GM23338 (cell line): ENCODE data around the gene CHRM1. TPM values are rescaled to one million over a fixed set of nuclear protein-coding genes. Genes with fewer than 3 reads are reported as not detected.
A peak's percentile ranks its signal among the peaks of the same experiment; 100 is the strongest.

Experiments used
- ATAC-seq: fragments of 200-7000 bp; cut with Tn5 transposase; 3 replicates; pipeline ENCODE4 v1.9.1; 2020
- DNase-seq: peaks from one replicate; pipeline ENCODE4 v3.0.0-alpha.2; 2015; ENCODE audit warnings: low spot score
- H2AFZ ChIP-seq: fragments of 200-600 bp; sonication (generic); 2 replicates; pipeline ENCODE4 v1.8.0; 2016; ENCODE audit warnings: antibody characterized with exemption, mild to moderate bottlenecking, moderate library complexity
- H3F3A ChIP-seq: fragments of 200-600 bp; sonication (generic); replicated peaks from 2 replicates; pipeline ENCODE4 v1.8.0; 2017; ENCODE audit warnings: antibody characterized with exemption, mixed run types, low read depth
- H3K27ac ChIP-seq: fragments of 200-600 bp; sonication (generic); 2 replicates; pipeline ENCODE4 v1.6.1; 2016; ENCODE audit warnings: low read depth
- H3K27me3 ChIP-seq: fragments of 200-600 bp; sonication (generic); 2 replicates; pipeline ENCODE4 v1.8.0; 2016; ENCODE audit warnings: mild to moderate bottlenecking, mixed run types, moderate library complexity; ENCODE audit not compliant: insufficient read depth
- H3K36me3 ChIP-seq: fragments of 200-600 bp; sonication (generic); 2 replicates; pipeline ENCODE4 v1.8.0; 2016; ENCODE audit warnings: mild to moderate bottlenecking; ENCODE audit not compliant: insufficient read depth
- H3K4me1 ChIP-seq: fragments of 200-600 bp; sonication (generic); 2 replicates; pipeline ENCODE4 v1.8.0; 2016; ENCODE audit warnings: mild to moderate bottlenecking, moderate library complexity; ENCODE audit not compliant: insufficient read depth
- H3K4me2 ChIP-seq: fragments of 200-600 bp; sonication (generic); 2 replicates; pipeline ENCODE4 v1.7.1; 2017; ENCODE audit warnings: mixed run types
- H3K4me3 ChIP-seq: fragments of 200-600 bp; sonication (generic); 2 replicates; pipeline ENCODE4 v1.6.1; 2016; ENCODE audit warnings: mixed run types
- H3K79me2 ChIP-seq: fragments of 200-600 bp; sonication (generic); replicated peaks from 2 replicates; pipeline ENCODE4 v1.8.0; 2017; ENCODE audit warnings: mild to moderate bottlenecking; ENCODE audit not compliant: insufficient read depth
- H3K9me2 ChIP-seq: fragments of 200-600 bp; sonication (generic); 2 replicates; pipeline ENCODE4 v1.8.0; 2017; ENCODE audit not compliant: insufficient read depth
- H4K20me1 ChIP-seq: fragments of 200-600 bp; sonication (generic); replicated peaks from 2 replicates; pipeline ENCODE4 v1.8.0; 2017; ENCODE audit warnings: mild to moderate bottlenecking; ENCODE audit not compliant: insufficient read depth
- H3K27ac Mint-ChIP-seq: 2 replicates; pipeline ENCODE4 v1.8.0; 2020; ENCODE audit warnings: inconsistent platforms, mild to moderate bottlenecking, moderate library complexity, mixed read lengths
- H3K27me3 Mint-ChIP-seq: 3 replicates; pipeline ENCODE4 v1.8.0; 2022; ENCODE audit warnings: low read depth, mild to moderate bottlenecking, moderate library complexity, mixed read lengths, inconsistent platforms; ENCODE audit not compliant: insufficient read depth, poor library complexity
- H3K36me3 Mint-ChIP-seq: 3 replicates; pipeline ENCODE4 v1.8.0; 2021; ENCODE audit warnings: low read depth, mild to moderate bottlenecking, inconsistent platforms, moderate library complexity, mixed read lengths
- H3K4me1 Mint-ChIP-seq: 3 replicates; pipeline ENCODE4 v1.8.0; 2020; ENCODE audit warnings: mild to moderate bottlenecking, inconsistent platforms, mixed read lengths
- H3K4me3 Mint-ChIP-seq: 3 replicates; pipeline ENCODE4 v1.8.0; 2021; ENCODE audit warnings: moderate library complexity, mild to moderate bottlenecking, inconsistent platforms, mixed read lengths
- H3K9me3 Mint-ChIP-seq: 3 replicates; pipeline ENCODE4 v1.8.0; 2020; ENCODE audit warnings: moderate library complexity, mild to moderate bottlenecking, inconsistent platforms, mixed read lengths
- EZH2 ChIP-seq: fragments of 200-600 bp; sonication (generic); IDR thresholded peaks from one replicate; pipeline ENCODE4 v1.8.0; 2017; ENCODE audit warnings: antibody characterized with exemption, mild to moderate bottlenecking, low read depth; ENCODE audit not compliant: unreplicated experiment
- EZH2phosphoT487 ChIP-seq: fragments of 200-600 bp; sonication (generic); IDR thresholded peaks from one replicate; pipeline ENCODE4 v1.8.1; 2018; ENCODE audit warnings: antibody characterized with exemption; ENCODE audit not compliant: unreplicated experiment
- NANOG ChIP-seq: IDR thresholded peaks from 2 replicates; pipeline ENCODE4 v1.6.1; 2016; ENCODE audit warnings: antibody characterized with exemption, borderline replicate concordance
- POLR2AphosphoS5 ChIP-seq: IDR thresholded peaks from 2 replicates; pipeline ENCODE4 v1.6.1; 2016; ENCODE audit warnings: antibody characterized with exemption, low read depth
- STAT1 ChIP-seq: IDR thresholded peaks from one replicate; pipeline ENCODE4 v1.6.1; 2016; ENCODE audit warnings: antibody characterized with exemption; ENCODE audit not compliant: unreplicated experiment
- ZNF114 ChIP-seq: fragments of 250-450 bp; sonication (Bioruptor Pico); IDR thresholded peaks from 2 replicates; pipeline ENCODE4 v1.5.0; 2020; ENCODE audit warnings: mild to moderate bottlenecking, moderate library complexity
- ZNF331 ChIP-seq: fragments of 250-450 bp; sonication (Bioruptor Pico); IDR thresholded peaks from 2 replicates; pipeline ENCODE4 v1.5.0; 2020; ENCODE audit warnings: low read depth, mild to moderate bottlenecking, moderate library complexity
- polyA plus RNA-seq: library from polyadenylated mRNA; unstranded; fragments of >200 nt; fragmentation: Nextera tagmentation; extraction: Ambion mirVana; gene quantifications from 2 replicates; pipeline ENCODE4 v1.2.1, GENCODE V29; 2016
- total RNA-seq: library from RNA; depleted of rRNA; stranded (reverse); fragments of >200 nt; shearing (Covaris generic); gene quantifications from 2 replicates; pipeline ENCODE4 v1.2.3, GENCODE V29; 2014
- TF ChIP-seq, protein P1 (sequence below): IDR thresholded peaks from one replicate; pipeline ENCODE4 v1.6.1; 2018; ENCODE audit warnings: antibody characterized with exemption; ENCODE audit not compliant: unreplicated experiment
- TF ChIP-seq, protein P2 (sequence below), 2 experiments: fragments of 200-600 bp in 1 of 2; sonication (generic) in 1 of 2; conservative IDR thresholded peaks; 2 replicates each; pipeline versions ENCODE4 v1.5.1 to v1.6.1; 2016 to 2017; ENCODE audit warnings: antibody characterized with exemption in 2 of 2, low read depth in 2 of 2, mild to moderate bottlenecking in 2 of 2, moderate library complexity in 1 of 2
- TF ChIP-seq, protein P3 (sequence below): IDR thresholded peaks from 2 replicates; pipeline ENCODE4 v1.6.1; 2016; ENCODE audit warnings: antibody characterized with exemption

The CHRM1 gene
- total and polyA plus RNA-seq, 2 experiments from 2014 or later = 0.14 to 0.44 TPM

DNA sequence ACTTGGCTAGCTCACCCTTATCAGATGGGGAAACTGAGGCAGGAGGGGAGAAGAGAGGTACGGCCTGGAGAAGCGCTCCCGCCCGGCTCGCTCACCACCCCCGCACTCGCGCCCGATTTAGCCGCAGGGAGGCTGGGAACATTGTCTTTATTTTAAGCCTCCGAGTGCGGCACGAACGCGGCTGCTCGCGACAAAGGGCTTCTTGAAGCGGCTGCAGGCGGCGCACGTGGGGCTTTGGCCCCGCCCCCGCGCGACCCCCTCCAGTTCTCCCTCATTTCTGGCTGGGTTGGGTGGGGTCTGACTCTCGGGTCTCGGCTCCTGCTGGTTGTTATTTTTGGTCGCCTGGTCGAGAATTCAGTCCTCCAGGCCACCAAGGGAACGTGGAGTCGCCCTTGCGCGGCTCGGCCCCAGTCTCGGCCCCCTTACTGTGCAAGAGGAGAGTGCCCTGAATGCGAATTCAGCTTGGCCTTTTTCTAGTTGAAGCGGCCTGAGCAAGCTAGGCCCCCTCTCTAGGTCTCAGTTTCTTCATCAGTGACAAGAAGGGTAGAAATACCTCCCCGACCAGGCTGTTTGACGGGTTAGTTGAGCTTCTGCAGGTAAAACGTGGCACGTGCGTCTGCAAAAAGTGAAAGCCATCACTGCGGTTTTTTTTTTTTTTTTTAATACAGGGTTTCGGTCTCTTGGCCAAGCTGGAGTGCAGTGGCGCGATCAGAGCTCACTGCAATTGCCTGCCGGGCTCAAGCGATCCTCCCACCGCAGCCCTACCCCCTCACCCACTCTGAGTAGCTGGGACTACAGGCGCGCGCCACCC is 2.6 kb upstream of the CHRM1 start (continued):
- TF ChIP-seq, protein P1, sequence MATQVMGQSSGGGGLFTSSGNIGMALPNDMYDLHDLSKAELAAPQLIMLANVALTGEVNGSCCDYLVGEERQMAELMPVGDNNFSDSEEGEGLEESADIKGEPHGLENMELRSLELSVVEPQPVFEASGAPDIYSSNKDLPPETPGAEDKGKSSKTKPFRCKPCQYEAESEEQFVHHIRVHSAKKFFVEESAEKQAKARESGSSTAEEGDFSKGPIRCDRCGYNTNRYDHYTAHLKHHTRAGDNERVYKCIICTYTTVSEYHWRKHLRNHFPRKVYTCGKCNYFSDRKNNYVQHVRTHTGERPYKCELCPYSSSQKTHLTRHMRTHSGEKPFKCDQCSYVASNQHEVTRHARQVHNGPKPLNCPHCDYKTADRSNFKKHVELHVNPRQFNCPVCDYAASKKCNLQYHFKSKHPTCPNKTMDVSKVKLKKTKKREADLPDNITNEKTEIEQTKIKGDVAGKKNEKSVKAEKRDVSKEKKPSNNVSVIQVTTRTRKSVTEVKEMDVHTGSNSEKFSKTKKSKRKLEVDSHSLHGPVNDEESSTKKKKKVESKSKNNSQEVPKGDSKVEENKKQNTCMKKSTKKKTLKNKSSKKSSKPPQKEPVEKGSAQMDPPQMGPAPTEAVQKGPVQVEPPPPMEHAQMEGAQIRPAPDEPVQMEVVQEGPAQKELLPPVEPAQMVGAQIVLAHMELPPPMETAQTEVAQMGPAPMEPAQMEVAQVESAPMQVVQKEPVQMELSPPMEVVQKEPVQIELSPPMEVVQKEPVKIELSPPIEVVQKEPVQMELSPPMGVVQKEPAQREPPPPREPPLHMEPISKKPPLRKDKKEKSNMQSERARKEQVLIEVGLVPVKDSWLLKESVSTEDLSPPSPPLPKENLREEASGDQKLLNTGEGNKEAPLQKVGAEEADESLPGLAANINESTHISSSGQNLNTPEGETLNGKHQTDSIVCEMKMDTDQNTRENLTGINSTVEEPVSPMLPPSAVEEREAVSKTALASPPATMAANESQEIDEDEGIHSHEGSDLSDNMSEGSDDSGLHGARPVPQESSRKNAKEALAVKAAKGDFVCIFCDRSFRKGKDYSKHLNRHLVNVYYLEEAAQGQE = no peak
- TF ChIP-seq POLR2AphosphoS5 = no peak

DNA sequence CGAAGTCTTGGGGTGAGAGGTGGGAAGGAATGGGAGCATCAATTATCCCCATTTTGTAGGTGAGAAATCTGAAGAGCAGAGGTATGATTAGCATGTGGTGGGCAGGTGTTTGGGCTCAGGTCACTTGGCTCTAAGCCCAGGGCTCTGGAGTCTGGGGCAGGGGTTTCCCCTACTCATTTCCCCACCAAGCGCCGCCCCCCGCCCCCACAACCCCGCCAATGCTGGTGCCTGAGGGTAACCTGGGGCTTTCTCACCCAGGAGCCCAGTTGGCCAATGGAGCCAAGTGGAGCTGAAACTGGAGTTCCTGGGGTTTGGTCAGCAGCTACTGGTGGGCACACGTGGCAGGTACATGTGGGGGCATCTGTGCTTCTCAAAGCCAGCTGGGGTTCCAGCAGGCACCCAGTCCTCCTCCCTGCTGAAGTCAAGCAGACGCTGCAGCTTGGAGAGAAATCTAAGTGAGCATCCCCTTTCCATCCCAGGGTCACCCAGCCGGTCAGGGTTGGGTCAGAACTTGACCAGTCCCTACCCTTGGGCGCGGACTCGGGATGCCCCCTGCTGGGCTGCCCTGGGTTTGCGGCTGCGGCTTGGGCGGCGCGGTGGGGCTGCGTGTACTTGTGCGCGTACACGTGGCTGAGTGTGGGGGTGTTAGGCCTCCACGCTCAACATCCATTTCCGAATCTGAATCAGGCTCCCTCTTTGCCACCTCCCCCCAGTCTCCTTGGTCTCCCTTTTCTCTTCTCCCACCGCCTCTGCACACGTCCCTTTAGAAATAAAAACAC is 1.7 kb upstream of the CHRM1 start:
- H3K9me3 Mint-ChIP-seq = no peaks in the 10 kb centered on the region; the same call in 2 of the 3 replicates
- H4K20me1 ChIP-seq = no peaks in the 10 kb centered on the region
- peak overlapping the region; percentile 70 for H3K4me3 Mint-ChIP-seq
- DNase-seq = peak; percentile 72
- H3F3A ChIP-seq = peaks cover 26% of the 10 kb centered on the region
- no peaks in the 10 kb centered on the region for H3K79me2 ChIP-seq
- H3K27ac ChIP-seq = no peak overlapping the region
- peaks cover 77% of the 10 kb centered on the region for H3K27me3 ChIP-seq
- no peaks in the 10 kb centered on the region for H3K36me3 ChIP-seq
- ATAC-seq = peak; percentile 8
- peak overlapping the region; percentile 90 for H3K4me2 ChIP-seq
- no peak overlapping the region for H3K27ac Mint-ChIP-seq
- peaks cover 45% of the 10 kb centered on the region for H3K4me1 Mint-ChIP-seq
- no peaks in the 10 kb centered on the region for H3K9me2 ChIP-seq
- peak overlapping the region; percentile 38; the same call in 1 of the 2 replicates for H2AFZ ChIP-seq
- peaks cover 30% of the 10 kb centered on the region for H3K4me1 ChIP-seq
- no peaks in the 10 kb centered on the region; the same call in 2 of the 3 replicates for H3K36me3 Mint-ChIP-seq
- H3K27me3 Mint-ChIP-seq = peaks cover 67% of the 10 kb centered on the region
- H3K4me3 ChIP-seq = peak overlapping the region; percentile 72
- TF ChIP-seq, protein P2, sequence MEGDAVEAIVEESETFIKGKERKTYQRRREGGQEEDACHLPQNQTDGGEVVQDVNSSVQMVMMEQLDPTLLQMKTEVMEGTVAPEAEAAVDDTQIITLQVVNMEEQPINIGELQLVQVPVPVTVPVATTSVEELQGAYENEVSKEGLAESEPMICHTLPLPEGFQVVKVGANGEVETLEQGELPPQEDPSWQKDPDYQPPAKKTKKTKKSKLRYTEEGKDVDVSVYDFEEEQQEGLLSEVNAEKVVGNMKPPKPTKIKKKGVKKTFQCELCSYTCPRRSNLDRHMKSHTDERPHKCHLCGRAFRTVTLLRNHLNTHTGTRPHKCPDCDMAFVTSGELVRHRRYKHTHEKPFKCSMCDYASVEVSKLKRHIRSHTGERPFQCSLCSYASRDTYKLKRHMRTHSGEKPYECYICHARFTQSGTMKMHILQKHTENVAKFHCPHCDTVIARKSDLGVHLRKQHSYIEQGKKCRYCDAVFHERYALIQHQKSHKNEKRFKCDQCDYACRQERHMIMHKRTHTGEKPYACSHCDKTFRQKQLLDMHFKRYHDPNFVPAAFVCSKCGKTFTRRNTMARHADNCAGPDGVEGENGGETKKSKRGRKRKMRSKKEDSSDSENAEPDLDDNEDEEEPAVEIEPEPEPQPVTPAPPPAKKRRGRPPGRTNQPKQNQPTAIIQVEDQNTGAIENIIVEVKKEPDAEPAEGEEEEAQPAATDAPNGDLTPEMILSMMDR (conservative IDR thresholded peaks at IDR 0.05; ENCODE audit: low read depth in 2 of 2) = peak; percentile 57 to 80
- no peak for TF ChIP-seq STAT1
- no peak for TF ChIP-seq POLR2AphosphoS5

DNA sequence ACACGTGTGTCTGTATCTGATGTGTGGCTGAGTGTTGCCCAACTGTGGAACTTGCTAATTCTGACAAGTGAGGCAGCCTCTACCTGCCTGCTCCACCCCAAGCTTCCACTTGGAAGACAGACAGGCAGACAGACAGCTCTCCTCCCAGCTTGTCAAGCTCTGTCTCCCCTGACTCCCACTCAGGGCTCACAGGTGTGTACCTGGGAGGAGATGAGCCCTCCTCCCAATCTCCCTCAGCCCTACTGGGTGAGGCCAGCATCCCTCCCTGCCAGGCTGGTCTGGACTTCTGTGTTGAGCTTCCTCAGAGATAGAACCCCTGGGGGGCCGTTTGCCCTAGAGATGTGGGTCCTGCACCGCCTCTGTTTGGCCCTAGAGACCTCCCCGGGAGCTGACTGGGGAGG is 1.0 kb upstream of the CHRM1 start:
- Mint-ChIP-seq H3K27me3 (peaks cover 62% of the 10 kb centered on the region), H3K4me1 (peaks cover 38% of the 10 kb centered on the region), H3K36me3 (no peaks in the 10 kb centered on the region; the same call in 2 of the 3 replicates), H3K4me3 (peak overlapping the region; percentile 41; the same call in 2 of the 3 replicates), H3K27ac (no peak overlapping the region), H3K9me3 (no peaks in the 10 kb centered on the region; the same call in 2 of the 3 replicates)
- no peak overlapping the region for H2AFZ ChIP-seq
- no peaks in the 10 kb centered on the region for H3K36me3 ChIP-seq
- DNase-seq (no peak), ATAC-seq (no peak)
- TF ChIP-seq POLR2AphosphoS5 (no peak), NANOG (no peak), ZNF331 (CRISPR knock-in tag) (no peak), EZH2 (no peak), EZH2phosphoT487 (no peak), ZNF114 (no peak)
- TF ChIP-seq, protein P3, sequence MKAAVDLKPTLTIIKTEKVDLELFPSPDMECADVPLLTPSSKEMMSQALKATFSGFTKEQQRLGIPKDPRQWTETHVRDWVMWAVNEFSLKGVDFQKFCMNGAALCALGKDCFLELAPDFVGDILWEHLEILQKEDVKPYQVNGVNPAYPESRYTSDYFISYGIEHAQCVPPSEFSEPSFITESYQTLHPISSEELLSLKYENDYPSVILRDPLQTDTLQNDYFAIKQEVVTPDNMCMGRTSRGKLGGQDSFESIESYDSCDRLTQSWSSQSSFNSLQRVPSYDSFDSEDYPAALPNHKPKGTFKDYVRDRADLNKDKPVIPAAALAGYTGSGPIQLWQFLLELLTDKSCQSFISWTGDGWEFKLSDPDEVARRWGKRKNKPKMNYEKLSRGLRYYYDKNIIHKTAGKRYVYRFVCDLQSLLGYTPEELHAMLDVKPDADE = no peak
- TF ChIP-seq, protein P1 = no peak
- H3K4me3 ChIP-seq = no peak overlapping the region
- H3K79me2 ChIP-seq = no peaks in the 10 kb centered on the region
- peaks cover 24% of the 10 kb centered on the region for H3K4me1 ChIP-seq
- peaks cover 70% of the 10 kb centered on the region for H3K27me3 ChIP-seq
- H4K20me1 ChIP-seq = no peaks in the 10 kb centered on the region
- peaks cover 23% of the 10 kb centered on the region for H3F3A ChIP-seq
- no peak overlapping the region for H3K27ac ChIP-seq
- no peaks in the 10 kb centered on the region for H3K9me2 ChIP-seq
- H3K4me2 ChIP-seq = no peak overlapping the region
